NT2/D1 (cell line): ENCODE measurements around the gene CREB3.

Source experiments
- YY1 ChIP-seq: IDR thresholded peaks from 2 replicates; pipeline ENCODE4 v1.6.1; 2011; ENCODE audit not compliant: insufficient read length, insufficient read depth
- ZNF274 ChIP-seq: IDR thresholded peaks from 2 replicates; pipeline ENCODE4 v1.6.1; 2011; ENCODE audit warnings: mild to moderate bottlenecking, low read depth, low read length

DNA sequence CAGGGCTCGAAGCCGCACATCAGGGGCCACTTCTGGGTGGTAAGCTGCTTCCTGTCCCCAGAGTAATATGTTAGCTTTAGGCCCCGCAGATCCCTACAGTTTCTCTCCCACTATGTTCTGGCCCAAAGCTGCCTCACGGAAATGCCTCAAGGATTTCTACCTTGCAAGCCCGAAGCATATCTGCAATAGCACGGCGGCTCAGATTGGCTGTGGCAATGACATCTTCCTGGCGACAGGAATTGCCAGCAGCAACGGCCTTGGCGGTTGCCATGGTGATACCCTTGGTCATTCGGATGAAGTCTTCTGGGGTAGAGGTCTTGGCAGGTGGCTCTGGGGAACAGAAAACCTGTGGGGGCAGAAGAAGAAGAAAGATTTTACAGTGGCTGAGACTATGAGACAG lies 32.4 kb upstream of the CREB3 start:
- TF ChIP-seq YY1, result no peak
- TF ChIP-seq ZNF274, result no peak
